NOMO-1 treated with DMSO at 0.1 percent for 48 hours (cell line): ENCODE measurements around the gene IGFALS.

Experiments used
- DNase-seq: peaks from one replicate; lab custom pipeline; 2025; ENCODE audit not compliant: unreplicated experiment; lab: John Stamatoyannopoulos, UW

Gene IGFALS

GRCh38 chr16:1793578-1794220 is at the start of gene IGFALS:
Gene IGFALS (minus strand): TSS chr16:1793705. CDS start chr16:1793652, 53 bp downstream.
- no peak for DNase-seq

DNA sequence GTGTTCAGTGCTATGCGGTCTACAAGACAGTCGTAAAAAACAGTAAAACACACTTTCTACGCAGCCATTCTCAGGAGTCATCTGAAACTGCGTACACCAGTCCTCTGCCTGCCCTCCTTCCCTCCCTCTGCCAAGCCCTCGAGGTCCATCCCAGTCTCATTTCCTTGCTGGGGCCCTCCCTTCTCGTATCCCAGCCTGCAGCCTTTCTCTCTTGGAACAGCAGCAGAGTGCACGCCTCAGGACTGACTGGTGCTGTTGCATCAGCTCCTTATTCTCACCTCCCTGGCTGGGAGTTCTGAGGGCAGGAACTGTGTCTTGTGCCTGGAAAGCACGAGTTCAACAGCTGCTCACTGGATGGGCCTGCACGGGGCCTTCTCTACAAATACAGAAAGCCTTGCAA is 46.0 kb upstream of the IGFALS start:
- no peak for DNase-seq

DNA sequence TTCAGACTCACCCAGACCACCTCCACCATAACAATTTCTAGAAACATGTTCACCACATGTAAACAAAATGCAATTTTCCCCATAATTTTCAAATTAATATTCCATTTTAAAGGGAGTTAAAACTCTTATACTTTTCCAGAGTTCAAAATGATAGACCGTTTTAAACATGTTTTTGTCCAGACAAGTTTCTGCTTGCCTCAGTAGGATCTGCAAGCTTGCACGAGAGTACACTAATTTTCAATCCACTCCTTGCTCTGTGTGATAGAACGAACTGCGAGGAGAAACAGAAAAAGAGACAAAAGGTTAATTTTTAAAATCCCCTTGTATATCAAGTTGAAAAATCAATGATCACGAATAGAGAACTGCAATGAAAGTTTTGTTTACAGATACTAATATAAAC is 40.6 kb upstream of the IGFALS start:
- DNase-seq = no peak

DNA sequence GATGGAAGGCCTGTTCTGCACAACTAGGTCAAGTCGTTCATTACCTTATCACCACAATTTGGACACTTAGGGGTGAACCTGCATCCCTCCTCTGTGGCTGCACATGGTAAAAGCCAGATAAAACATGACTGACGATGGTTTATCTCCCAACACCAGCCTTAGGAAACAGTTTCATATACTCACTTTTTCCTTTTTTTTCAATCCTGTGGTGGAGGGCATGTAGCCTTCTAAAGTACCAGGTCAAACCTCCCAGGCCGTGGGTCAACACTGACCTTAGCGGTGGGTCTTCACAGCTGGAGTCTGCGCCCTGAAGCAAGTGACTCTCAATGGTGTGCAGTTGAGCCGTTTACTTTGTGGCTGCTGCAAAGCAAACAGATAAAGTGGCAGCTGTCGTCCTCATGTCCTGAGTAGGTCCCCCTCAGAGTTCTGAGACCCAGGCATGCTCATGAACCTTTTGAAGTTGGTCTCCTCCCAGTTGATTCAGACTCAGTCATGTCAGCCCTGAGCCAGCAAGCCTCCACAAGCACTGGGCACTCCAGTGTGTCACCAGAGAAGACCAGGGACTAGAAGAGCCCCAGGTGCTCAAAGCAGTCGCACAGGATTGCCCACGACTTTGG is 39.4 kb upstream of the IGFALS start:
- DNase-seq = no peak

GRCh38 chr16:1831186-1832075 is 37.9 kb upstream of the IGFALS start:
- no peak for DNase-seq

GRCh38 chr16:1830213-1830612 is 36.7 kb upstream of the IGFALS start:
- no peak for DNase-seq

DNA sequence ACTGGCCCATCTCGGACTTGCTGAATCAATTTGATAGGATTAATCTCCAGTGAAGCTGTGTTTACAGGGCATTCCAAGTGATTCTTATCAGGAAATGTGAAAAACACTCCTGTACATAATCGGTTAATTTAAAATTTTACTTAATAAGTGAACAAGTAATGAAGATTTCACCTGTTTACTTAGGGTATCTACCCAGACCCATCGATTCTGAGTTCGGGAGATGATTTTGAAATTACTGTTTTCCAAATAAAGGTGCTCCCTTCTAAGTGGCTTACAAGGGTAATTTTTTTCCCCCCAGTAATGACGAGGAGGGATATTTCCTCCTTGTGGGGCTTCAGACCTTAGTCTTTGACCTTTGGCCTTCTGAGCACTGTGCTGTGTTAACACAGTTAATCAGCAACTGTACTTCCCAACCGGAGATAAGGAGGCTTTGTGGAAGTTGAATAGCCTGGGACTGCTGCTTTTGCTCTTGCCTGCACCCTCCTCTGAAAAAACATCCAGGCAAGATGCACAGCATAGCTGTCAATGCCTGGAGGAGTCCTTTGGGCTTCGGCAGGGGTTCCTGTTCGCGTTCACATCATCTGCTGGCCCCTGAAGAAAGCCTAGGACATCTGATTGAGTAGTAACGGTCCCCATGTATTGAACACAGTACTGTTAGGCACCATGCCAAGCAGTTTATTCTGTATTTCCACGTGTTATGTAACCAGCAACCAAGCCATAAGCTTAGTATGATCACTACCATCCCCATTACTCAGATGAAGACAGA is 35.3 kb upstream of the IGFALS start:
- DNase-seq = no peak

DNA sequence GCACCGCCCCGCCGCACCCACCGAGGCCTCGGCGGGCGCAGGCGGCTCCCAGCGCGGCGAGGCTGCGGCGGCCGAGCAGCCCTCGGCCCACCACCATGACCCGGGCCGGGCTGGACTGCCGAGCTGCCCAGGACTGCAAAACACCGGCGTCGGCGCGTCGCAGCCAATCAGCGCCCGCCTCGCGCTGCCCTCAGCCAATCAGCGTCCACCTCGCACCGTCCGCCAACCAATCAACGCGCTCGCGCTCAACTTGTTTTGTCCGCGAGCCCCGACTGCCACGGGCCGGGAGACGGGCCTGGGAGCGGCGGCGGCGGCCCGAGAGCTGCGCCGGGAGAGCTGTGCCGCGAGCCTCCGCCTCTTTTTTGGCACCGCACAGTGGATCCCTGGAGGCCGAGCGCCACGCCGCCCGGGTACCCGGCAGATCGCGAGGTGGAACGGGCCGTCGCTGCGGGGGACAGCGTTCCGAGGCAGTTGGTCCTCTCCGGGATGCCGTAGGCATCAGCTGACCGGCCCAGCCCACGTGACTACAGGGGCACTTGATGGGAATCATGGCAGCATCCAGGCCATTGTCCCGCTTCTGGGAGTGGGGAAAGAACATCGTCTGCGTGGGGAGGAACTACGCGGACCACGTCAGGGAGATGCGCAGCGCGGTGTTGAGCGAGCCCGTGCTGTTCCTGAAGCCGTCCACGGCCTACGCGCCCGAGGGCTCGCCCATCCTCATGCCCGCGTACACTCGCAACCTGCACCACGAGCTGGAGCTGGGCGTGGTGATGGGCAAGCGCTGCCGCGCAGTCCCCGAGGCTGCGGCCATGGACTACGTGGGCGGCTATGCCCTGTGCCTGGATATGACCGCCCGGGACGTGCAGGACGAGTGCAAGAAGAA is 33.4 kb upstream of the IGFALS start, which contains the start of the genes FAHD1 and HAGH:
TSS of gene FAHD1 (plus strand) at position 516 of the 883 bp plus-strand sequence. CDS start at position 549, 33 bp downstream.
TSS of gene HAGH (minus strand) at position 135 of the 883 bp plus-strand sequence. CDS start at position 97, 38 bp downstream.
- peak; percentile 80 for DNase-seq

DNA sequence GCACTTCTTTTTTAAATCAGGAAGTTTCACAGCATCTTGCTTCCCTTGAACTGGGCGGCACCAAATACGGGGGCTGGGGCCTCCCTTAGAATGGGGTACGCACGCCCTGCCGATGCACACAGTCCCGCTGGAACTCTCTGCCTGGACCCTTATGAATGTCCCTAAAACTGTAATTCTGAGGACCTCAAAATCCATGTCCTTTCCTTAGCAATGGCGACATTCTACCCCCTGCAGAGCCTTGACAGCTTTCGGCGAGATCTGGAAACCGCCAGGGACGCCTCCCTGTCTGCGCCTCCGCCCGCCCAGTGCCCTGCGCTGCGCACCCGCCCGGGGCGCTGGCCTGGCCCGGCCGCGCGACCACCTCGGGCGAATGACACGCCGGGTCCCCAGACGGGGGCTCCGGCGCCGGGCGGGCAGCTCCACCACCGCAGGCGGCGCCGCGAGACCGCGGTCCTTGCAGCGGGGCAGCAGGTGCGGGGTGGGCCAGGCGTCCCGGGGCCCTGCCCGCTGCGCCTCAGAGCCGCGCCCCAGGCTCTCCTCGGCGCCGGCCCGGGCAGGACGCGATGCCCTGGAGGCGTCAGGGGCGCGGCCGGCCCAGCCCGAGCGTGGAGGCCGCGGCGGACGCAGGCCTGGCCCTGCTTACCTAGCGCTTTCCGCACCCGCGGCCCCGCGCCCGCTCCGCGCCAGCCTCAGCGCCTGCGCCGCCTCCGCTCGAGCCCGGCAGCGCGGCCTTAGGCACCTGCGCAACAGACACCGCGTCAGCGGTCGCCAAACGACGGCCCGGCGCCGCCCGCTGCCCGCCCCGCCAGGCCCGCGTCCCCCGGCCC is 32.6 kb upstream of the IGFALS start:
- peak; percentile 43 for DNase-seq

DNA sequence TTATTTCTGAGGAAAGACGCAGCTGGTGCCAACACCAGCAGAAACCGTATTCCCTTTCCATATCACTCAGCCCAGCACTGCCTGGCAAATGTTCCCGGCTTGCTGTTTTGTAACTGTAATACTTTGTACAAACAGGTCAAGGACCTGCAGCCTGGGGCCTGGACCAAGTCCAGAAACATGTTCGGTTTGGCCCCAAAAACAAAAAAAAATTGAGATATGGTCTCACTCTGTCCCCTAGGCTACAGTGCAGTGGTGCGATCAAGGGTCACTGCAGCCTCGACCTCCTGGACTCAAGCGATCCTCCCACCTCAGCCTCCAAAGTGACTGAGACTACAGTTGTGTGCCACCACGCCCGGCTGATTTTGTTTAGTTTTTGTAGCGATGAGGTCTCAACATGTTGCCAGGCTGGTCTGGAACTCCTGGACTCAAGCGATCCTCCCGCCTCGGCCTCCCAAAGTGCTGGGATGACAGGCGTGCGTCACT is 31.9 kb upstream of the IGFALS start:
- DNase-seq = no peak

DNA sequence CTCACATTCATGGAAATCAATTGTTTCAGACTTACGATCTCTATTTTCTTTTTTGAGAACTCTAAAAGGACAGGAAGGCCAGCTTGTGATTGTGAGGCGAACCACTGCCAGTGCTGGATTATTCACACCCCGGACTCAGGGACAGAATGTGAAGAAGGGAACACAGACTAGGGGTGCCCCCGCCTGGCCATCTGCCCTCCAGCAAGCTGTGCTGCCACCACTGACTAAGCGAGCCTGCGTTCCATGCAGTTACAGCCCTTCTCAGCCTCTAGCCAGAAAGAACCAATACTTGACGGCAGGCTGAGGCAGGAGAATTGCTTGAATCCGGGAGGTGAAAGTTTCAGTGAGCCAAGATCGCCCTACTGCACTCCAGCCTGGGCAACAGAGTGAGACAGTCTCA is 30.3 kb upstream of the IGFALS start:
- DNase-seq = no peak

DNA sequence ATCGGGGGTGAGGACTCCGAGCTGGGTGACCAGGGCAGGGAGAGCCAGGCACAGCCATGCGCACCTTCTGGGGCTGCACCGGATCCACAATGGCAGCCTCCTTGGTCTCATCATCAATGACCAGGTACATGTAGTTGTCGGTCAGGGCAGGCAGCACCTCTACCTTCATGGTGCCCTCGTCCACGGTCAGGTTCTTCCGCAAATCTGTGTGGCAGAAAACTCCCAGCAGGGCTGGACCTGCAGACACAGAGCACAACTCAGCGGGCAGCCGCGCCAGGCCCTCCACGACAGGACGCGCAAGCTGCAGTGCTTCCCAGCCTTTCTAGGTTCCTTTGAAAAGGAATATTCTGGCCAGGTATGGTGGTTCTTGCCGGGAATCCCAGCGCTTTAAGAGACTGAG is 29.3 kb upstream of the IGFALS start:
- no peak for DNase-seq

GRCh38 chr16:1821861-1822611 is 28.5 kb upstream of the IGFALS start:
- no peak for DNase-seq

- no peak for DNase-seq
Observed at GRCh38 chr16:1820946-1821290, 27.4 kb upstream of the IGFALS start.

DNA sequence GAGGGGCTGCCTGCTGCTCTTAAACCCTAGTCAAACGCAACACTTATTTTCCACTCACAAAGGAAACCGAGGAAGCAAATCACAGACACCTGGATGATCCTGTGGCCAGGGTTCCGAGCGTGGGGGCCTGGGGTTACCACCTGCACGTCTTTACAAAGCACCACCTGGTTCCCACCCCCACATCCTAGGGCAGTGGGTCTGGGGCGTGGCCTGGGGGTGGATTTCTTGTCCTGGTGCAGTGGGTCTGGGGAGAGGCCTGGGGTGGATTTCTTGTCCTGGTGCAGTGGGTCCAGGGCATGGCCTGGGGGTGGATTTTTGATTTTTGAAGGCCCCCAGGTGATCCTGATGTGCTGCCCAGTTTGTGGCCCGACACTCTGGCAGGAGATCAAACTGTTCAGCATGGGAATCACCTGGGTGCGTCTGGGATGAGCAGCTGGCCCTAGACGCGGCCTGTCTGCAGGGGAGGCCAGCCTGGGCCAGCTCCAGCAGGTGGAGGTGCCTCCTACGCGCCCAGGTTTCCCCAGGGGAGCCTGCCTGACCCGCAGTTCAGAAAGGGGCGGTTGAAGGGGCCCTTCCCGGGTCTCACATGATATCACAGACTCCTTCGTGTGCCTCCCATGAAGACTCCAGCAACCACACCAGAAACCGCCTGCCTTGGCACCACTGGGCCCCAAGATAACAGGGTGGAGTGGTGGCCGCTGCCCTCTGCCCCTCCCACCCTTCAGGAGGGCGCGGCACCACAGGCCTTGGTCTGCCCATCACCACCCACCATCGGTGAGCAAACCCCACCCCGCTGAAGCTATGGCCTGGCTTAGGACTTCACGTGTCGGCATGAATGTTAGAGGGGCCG is 26.8 kb upstream of the IGFALS start:
- no peak for DNase-seq

- no peak for DNase-seq
Observed at GRCh38 chr16:1819611-1820010, 26.1 kb upstream of the IGFALS start.

- DNase-seq = no peak
Observed at GRCh38 chr16:1818873-1819525, 25.5 kb upstream of the IGFALS start.
